GM19452 (cell line): ENCODE data around the gene CDK19.
"Not testable (repeated sequence)": the region's sequence is repeated elsewhere in the genome, so short reads cannot be mapped to it uniquely, and the experiment has no call there.

Source experiments
- ATAC-seq: cut with Tn5 transposase; IDR thresholded peaks from one replicate; pipeline ENCODE4 v1.9.1; 2021; ENCODE audit not compliant: unreplicated experiment

The CDK19 gene

GRCh38 chr6:110590821-110591351 lies 224.4 kb downstream of the CDK19 start:
- ATAC-seq = no peak

- ATAC-seq = peak; percentile 96
These were observed 225.3 kb downstream of the CDK19 start for GRCh38 chr6:110589865-110590513.

DNA sequence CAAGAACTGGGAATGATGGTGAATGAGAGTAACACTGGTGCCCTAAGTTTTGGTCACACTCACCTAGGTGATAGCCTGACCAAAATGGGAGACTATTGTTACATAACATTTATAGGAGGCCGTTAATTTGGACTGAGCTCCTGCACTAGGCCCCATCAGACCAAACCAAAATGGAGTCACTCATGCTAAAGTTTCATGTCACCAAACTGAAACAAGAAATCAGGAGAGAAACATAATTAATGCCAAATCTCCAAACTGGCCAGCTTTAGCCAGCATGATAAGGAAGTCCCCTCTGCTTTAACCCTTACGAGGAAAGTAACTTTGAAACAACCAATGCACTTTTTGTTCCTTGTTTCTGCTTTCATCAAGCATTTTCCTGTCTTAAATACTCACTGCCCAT lies 227.9 kb downstream of the CDK19 start:
- no peak for ATAC-seq

GRCh38 chr6:110581679-110582078 lies 233.6 kb downstream of the CDK19 start:
- no peak for ATAC-seq

DNA sequence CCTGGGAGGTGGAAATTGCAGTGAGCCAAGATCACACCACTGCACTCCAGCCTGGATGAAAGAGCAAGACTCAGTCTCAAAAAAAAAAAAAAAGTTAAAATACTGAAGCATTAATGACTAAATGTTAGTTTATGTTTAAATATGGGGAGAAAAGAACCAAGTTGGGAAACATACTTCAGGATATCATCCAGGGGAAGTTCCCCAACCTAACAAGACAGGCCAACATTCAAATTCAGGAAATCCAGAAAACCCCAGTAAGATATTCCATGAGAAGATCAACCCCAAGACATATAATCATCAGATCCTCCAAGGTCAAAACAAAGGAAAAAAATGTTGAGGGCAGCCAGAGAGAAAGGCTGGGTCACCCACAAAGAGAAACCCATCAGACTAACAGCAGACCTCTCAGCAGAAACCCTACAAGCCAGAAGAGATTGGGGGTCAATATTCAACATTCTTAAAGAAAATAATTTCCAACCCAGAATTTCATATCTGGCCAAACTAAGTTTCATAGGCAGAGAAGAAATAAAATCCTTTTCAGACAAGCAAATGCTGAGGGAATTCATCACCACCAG lies 237.6 kb downstream of the CDK19 start:
- ATAC-seq = not testable (repeated sequence)

DNA sequence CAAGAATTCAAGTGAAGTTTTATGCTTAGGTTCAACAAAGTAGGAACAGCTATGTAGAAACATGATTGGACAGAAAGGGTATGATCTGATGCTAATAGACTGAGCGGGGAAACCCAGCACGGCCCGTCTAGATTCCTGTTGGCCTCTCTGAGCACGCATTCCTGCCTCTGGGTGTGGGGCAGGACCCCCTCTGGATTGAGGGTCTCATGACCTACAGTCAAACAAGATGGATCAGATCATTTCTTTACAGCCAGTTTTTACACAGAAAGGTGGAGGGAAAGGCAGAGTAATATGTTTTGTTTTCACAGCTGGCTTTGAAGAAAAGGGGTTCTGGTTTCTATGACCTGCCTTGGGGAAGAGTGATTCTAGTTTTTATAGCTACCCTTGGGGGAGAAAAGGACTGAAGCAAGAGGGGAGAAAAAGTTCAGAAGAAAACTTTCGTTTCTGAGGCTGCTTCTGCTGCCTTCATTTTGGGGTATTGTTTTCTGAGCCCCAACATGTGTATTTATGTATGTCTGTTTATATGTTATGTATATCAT lies 239.3 kb downstream of the CDK19 start:
- no peak for ATAC-seq

DNA sequence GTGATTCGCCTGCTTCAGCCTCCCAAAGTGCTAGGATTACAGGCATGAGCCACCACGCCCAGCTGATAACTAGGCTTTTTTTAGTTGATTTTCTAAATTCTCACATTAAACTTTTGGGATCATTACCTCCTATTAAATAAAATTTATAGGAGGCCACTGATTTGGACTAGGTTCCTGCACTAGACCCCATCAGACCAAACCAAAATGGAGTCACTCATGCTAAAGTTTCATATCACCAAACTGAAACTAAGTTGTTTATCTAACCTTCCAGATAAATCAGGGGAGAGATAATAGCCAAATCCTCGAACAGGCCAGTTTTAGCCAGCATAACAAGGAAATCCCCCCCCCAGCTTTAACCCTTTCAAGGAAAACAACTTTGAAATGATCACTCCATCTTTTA lies 240.5 kb downstream of the CDK19 start:
- ATAC-seq = no peak

GRCh38 chr6:110573537-110573936 lies 241.7 kb downstream of the CDK19 start:
- no peak for ATAC-seq

DNA sequence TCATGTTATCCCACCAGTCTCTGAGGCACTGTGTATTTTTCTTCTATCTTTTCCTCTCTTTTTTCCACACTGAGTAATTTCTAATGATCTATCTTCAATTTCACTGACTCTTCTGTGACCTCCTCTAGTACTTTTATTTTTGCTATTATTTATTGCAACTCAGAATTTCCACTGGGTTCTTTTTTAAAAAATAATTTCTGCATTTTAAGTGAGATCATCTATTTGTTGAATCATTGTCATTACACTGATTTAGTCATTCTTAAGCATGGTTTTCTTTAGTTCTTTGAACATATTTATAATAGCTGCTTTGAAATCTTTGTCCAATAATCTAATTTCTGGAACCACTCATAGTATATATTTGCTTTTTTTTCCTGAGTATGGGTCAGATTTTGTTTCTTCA lies 242.1 kb downstream of the CDK19 start:
- ATAC-seq = no peak

DNA sequence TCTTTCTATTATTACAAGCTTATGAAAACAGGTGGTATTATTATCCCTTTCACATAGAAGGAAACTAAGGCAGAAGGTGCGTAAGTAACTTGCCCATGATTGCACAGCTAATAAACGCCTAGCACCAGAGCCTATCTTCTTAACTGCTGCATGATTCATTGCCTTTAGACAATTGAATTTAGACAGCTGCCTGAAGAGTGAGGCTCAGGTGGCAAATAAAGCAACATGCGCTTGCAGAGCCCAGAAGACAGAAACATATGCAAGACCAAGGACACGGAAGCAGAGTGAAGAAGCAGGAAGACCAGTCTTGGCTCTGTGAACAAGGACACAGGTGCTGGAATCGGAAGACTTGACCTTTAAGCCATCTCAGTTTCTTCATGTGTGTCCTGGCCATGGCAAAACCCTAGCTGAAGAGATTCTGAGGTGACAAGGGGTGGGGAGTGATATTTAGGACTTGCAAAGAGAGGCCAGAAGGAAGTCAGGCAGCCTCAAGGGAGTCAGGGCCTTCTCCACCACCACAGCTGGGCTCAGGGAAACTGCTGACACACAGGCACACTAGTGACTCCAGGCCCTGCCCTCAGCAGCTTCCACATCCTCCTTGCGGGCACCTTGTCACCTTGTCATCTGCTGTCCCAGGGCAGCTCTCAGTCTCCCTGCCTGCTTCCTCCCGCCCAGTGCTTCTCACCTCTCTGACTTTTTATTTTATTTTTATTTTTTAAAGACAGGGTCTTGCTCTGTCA lies 247.1 kb downstream of the CDK19 start:
- no peak for ATAC-seq

DNA sequence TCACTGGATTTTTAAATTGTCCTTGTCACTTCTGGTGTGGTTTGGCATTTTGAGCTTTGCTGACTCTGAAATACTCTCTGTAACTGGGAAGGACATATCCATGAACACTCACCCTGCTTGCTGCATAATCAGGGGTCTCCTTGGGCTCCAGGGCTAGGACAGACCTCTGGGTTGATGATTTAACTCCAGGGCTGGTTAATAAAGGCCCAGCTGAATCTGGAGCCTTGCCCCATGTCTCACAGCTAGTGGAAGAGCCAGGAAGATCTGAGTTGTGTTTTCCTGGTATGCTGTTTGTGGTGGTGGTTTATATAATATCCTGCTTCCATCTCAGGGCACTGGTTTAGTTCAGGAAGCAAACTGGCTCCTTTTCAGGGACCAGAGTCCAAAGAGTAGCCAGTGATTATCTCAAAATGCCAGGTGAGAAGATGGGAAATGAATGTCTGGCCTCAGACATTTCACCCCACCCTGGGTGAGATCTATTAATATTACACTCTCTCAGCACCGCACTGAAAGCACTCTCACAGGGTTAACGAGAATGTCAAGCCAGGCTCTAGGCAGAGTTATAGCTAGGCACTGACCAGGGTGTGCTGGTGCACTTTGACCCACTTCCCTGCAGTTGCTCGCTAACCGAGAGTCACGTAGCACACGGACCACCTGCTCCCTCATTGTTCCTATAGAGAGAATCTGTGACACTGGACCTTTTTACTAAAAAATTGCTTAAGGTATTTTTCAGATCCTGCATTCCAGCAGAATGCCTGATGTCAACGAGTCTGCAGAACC lies 248.7 kb downstream of the CDK19 start:
- ATAC-seq = no peak

- ATAC-seq = no peak
These were observed 250.4 kb downstream of the CDK19 start for GRCh38 chr6:110564703-110565421.

- no peak for ATAC-seq
These were observed 251.6 kb downstream of the CDK19 start for GRCh38 chr6:110563711-110564110.

DNA sequence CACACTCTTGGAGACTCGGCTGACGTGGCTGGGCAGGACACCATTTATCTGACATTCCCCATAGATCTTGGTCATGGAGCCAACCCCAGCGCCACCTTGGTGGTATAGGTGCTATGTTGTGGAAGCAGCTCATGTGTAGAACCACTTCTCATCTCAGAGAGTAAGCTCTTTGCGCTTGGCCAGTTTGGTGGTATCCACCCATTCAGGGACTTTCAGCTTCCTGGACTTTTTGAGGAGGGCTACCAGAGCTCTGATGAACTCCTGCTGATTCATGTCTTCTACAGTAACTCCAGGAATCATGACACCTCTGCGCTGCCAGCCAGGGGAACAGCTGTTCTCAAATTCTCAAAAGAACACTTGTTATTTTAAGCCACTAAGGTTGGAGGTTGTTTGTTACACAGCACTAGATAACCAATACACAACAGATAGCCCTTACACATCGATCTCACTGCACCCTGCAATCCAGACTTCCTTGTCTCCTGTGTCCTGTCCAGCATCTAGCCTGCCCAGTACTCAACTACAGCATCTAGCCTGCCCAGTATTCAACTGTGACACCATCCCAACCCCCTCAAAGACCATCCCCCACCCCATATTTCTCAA lies 252.9 kb downstream of the CDK19 start:
- ATAC-seq = no peak

- ATAC-seq = no peak
These were observed 253.6 kb downstream of the CDK19 start for GRCh38 chr6:110561696-110562095.

- no peak for ATAC-seq
These were observed 254.3 kb downstream of the CDK19 start for GRCh38 chr6:110561008-110561396.

DNA sequence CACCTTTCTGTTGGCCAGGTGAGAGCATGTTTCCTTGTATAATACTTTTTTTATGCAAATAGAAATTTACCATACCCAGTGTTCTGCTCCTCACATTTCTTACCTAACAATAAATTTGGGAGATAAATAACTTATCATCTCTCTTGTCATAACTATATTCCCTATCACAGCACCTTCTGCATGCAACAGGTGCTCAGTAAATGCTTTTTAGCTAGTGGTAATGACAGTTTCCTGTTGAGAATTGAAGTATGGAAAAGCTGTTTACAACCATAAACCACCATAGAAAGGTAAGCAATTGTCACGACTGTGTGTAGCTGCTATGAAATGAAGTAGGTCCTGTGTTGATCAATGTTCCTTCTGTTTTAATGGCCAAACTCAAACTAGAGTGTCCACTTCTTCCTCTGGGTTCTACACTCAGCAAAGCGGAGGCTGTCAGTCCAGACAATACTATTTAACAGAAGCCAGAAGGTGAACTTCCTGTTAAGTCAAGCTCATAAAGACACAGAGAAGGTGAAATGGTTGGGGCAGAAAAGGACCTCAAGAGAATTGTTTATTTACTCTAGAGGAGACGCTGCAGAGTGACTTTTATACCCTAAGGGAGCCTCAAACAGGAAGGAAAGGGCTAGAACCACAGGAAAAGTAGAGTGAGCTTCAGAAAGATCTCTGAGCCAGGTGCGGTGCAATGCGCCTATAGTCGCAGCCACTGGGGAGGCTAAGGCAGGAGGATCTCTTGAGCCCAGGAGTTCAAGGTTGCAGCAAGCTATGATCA lies 254.8 kb downstream of the CDK19 start:
- no peak for ATAC-seq
